ENCODE measurements around the gene ZNHIT3. TPM values are rescaled to one million over a fixed set of nuclear protein-coding genes. Genes with fewer than 3 reads are reported as not detected.
"Not testable (repeated sequence)": the region's sequence is repeated elsewhere in the genome, so short reads cannot be mapped to it uniquely, and the experiment has no call there.

Gene ZNHIT3
- total RNA-seq = 10 to 100 TPM; 46.5 to 50.5 TPM

DNA sequence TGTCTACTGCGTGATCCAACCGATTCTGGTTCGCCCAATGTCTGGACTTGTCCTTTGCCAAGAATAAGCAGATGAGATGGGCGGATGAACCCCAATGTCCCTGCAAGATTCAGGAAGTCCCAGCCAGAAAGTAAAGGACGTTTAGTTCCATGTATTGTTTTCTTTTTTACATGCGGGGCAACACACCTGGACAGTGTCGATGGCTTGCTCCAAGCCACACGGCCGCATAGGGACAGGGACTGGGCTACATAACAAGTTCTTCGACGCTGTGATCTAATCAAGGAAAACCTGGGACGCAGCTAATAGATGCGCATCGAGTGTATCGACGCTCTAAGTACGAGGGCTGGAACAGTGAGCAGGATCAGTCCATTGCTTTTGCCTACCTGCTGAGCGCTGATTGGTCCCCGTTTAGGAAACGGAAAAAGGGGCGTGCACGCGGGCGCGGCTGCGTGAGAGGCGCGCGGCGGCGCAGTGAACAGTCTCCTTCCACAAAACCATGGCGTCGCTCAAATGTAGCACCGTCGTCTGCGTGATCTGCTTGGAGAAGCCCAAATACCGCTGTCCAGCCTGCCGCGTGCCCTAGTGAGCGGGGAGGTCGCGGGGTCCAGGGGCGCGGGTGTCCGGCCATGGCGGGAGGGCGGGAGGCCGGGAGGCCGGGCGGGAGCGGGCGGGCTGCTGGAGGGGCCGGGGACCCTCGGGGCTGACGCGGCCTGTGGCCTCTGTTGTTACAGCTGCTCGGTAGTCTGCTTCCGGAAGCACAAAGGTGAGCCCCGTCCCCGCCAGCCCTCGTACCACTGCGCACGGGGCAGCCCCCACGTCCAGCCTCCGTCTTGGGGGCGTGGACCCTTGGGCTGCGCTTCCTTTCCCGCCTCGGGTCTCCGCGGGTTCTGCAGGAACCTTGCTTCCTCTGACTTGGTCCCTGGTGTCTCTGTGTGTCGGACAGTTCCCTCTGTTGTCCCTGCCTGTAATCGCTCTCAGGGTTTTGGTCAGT is at the start of gene ZNHIT3:
Gene ZNHIT3 (plus strand): TSS at position 478 of the 991 bp plus-strand sequence. CDS start 19 bp downstream, at position 497.
- H3K27me3 Mint-ChIP-seq = peaks cover 9% of the 10 kb centered on the region
- peak within 1 kb of the TSS; percentile 100 for H3K27ac Mint-ChIP-seq
- ATAC-seq = peak; percentile 91
- peaks cover 30% of the 10 kb centered on the region for H3K36me3 Mint-ChIP-seq (ENCODE audit: low read depth)
- no peaks in the 10 kb centered on the region for H3K9me3 Mint-ChIP-seq
- ChIA-PET POLR2A (interaction anchor here (0.5 to 2.0 kb wide), 6 partner anchors 8 to 304 kb away, joined by 3 to 14 read pairs (median 4); partner anchors contain the start of genes MYO19 and PIGW), CTCF (interaction anchor here (0.9 to 1.8 kb wide), 2 partner anchors 48 to 338 kb away, joined by 3 to 5 read pairs; partner anchors contain the start of genes MYO19 and PIGW)
- TF ChIP-seq, protein P1, sequence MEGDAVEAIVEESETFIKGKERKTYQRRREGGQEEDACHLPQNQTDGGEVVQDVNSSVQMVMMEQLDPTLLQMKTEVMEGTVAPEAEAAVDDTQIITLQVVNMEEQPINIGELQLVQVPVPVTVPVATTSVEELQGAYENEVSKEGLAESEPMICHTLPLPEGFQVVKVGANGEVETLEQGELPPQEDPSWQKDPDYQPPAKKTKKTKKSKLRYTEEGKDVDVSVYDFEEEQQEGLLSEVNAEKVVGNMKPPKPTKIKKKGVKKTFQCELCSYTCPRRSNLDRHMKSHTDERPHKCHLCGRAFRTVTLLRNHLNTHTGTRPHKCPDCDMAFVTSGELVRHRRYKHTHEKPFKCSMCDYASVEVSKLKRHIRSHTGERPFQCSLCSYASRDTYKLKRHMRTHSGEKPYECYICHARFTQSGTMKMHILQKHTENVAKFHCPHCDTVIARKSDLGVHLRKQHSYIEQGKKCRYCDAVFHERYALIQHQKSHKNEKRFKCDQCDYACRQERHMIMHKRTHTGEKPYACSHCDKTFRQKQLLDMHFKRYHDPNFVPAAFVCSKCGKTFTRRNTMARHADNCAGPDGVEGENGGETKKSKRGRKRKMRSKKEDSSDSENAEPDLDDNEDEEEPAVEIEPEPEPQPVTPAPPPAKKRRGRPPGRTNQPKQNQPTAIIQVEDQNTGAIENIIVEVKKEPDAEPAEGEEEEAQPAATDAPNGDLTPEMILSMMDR (IDR thresholded peaks at IDR 0.05) = no peak
- peaks cover 45% of the 10 kb centered on the region for H3K4me1 Mint-ChIP-seq (ENCODE audit: low read depth)
- H3K4me3 Mint-ChIP-seq = peak within 1 kb of the TSS; percentile 99
- intact Hi-C loops (cut with micrococcal nuclease) = no loop called here
- DNase-seq = peak; percentile 96

DNA sequence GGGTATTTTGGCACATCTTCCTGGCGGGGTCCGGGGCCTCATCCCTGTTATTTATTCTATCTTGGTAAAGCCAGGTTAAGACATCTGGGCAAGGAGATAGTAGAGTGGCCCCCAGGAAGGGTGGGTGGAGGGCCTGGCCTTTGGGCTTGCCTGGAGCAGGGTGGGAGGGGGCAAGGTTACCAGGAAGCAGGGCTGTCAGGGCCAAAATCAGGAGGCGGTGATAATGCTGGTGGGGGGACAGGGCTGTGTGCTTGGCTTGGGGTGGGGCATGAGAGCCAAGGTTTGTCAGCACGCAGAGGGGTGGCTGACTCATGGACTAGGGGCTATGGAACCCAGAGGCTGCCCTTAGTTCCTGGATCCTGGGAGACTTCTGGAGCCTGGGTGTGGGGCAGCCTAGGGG is 44.7 kb upstream of the ZNHIT3 start:
- H3K36me3 Mint-ChIP-seq (ENCODE audit: low read depth); ATAC-seq; intact Hi-C loops (cut with micrococcal nuclease); H3K27me3 Mint-ChIP-seq; CTCF ChIA-PET; DNase-seq; POLR2A ChIA-PET; H3K4me1 Mint-ChIP-seq (ENCODE audit: low read depth); H3K9me3 Mint-ChIP-seq; H3K27ac Mint-ChIP-seq; H3K4me3 Mint-ChIP-seq: not testable (repeated sequence)

DNA sequence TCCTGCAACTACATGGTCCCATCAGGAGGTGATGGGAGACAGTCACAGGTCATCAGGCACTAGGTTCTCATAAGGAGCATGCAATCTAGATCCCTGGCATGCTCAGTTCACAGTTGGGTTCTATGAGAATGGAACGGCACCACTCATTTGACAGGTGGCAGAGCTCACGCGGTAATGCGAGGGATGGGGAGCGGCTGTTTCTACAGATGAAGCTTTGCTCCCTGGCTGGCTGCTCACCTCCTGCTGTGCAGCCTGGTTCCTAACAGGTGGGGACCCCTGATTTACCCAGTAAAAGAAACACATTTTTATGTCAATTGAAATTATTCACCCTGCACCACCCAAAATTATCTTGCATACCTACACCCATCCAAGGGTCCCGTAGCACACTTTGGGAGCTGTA is 42.7 kb upstream of the ZNHIT3 start:
- H3K9me3 Mint-ChIP-seq = no peaks in the 10 kb centered on the region
- TF ChIP-seq, protein P1 (IDR thresholded peaks at IDR 0.05) = no peak
- ChIA-PET CTCF (no interaction called here), POLR2A (no interaction called here)
- DNase-seq (no peak), ATAC-seq (no peak)
- no peaks in the 10 kb centered on the region for H3K27me3 Mint-ChIP-seq
- H3K4me3 Mint-ChIP-seq = no peak overlapping the region
- no peak overlapping the region for H3K27ac Mint-ChIP-seq
- no peaks in the 10 kb centered on the region for H3K4me1 Mint-ChIP-seq (ENCODE audit: low read depth)
- intact Hi-C loops (cut with micrococcal nuclease) = no loop called here
- no peaks in the 10 kb centered on the region for H3K36me3 Mint-ChIP-seq (ENCODE audit: low read depth)

DNA sequence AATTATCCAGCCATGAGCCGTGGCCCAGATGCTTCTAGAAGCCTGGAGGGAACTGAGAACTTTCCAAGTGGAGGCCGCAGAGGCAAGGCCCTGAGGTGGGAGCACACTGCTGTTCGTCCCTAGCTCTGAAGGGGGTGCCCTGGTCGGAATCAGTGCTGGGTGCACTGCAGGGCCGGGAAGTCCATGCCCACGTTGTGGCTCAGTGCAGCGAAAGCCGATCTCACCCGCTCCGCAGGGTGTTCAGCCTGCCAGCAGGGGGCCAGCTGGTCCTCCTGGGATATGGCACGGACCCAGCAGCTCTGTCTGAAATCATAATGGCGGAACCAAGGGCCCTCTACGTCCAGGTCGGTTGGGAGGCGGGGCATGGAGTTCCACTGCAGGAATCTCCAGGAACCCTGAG is 36.5 kb upstream of the ZNHIT3 start:
- POLR2A ChIA-PET; H3K36me3 Mint-ChIP-seq (ENCODE audit: low read depth); H3K4me3 Mint-ChIP-seq; H3K27me3 Mint-ChIP-seq; intact Hi-C loops (cut with micrococcal nuclease); H3K27ac Mint-ChIP-seq; H3K4me1 Mint-ChIP-seq (ENCODE audit: low read depth); CTCF ChIA-PET; ATAC-seq; DNase-seq; H3K9me3 Mint-ChIP-seq: not testable (repeated sequence)

DNA sequence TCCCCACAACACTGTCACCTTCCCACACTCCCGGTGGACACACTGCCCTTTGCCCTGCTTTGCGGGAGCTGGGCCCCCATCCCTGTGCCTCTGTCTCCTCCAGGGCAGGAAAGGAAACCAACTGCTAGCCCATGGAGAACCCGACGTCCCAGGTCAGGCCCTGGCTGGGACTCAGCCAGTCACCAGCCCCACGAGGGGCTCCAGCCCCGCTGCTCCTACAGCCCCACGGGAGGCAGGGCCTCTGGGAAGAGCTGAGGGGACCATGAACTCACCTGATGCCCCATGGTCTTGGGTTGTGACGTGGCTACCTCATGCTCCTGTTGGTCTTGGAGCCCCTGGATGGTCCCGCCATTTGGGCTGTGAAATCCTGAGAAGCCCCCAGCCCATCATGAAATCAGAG is 33.6 kb upstream of the ZNHIT3 start:
- H3K4me1 Mint-ChIP-seq (ENCODE audit: low read depth); H3K36me3 Mint-ChIP-seq (ENCODE audit: low read depth); DNase-seq; ATAC-seq; H3K9me3 Mint-ChIP-seq; H3K4me3 Mint-ChIP-seq; POLR2A ChIA-PET; H3K27me3 Mint-ChIP-seq; H3K27ac Mint-ChIP-seq; intact Hi-C loops (cut with micrococcal nuclease); CTCF ChIA-PET: not testable (repeated sequence)

DNA sequence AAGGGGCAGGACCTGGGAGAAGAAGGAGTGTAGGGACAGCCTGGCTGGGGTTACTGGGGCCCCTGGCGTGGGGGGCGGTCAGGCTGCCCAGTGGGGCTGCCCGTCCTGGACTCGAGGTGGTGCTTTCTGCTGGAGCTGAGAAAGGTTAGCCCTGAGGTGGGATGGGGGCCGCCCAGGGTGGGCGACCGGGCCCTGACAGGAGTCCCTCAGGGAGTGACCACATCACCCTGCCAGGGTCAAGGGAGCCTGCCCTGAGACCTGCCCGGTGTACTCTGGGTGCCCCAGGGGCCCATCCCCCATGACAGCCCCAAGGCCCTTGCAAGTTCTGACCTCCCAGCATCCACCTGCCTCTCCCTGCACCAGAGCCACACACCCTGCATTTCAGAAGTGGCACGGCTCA is 28.8 kb upstream of the ZNHIT3 start:
- H3K4me1 Mint-ChIP-seq (ENCODE audit: low read depth); H3K36me3 Mint-ChIP-seq (ENCODE audit: low read depth); H3K9me3 Mint-ChIP-seq; CTCF ChIA-PET; ATAC-seq; H3K27ac Mint-ChIP-seq; DNase-seq; intact Hi-C loops (cut with micrococcal nuclease); H3K4me3 Mint-ChIP-seq; POLR2A ChIA-PET: not testable (repeated sequence)
- peaks cover 13% of the 10 kb centered on the region for H3K27me3 Mint-ChIP-seq

DNA sequence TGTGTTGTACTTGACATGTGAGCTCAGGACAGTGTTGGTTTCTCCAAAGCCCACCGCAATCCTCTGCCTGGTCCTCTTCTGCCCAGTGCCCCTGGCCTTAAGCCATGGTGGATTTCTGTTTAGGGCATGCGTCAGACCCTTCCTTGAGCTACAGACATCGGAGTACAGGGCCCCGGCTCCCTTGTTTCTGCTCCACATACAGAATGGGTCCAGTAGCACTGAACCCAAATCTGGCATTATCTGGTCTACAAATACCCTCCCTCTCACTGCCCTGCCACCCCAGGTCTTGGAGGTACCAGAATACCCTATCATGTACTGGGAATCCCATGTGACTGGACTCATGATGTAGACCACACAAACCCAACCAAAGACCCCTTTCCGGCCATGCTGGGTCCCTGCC is 27.4 kb upstream of the ZNHIT3 start:
- intact Hi-C loops (cut with micrococcal nuclease) = no loop called here
- CTCF ChIA-PET = no interaction called here
- DNase-seq (no peak), ATAC-seq (no peak)
- Mint-ChIP-seq H3K4me3 (no peak overlapping the region), H3K4me1 (ENCODE audit: low read depth) (no peaks in the 10 kb centered on the region), H3K36me3 (ENCODE audit: low read depth) (no peaks in the 10 kb centered on the region), H3K27me3 (peaks cover 25% of the 10 kb centered on the region), H3K27ac (no peak overlapping the region), H3K9me3 (no peaks in the 10 kb centered on the region)
- TF ChIP-seq, protein P1 (IDR thresholded peaks at IDR 0.05) = no peak
- POLR2A ChIA-PET = no interaction called here
